Lung (tissue), 12 donors: ENCODE measurements around the gene C1QTNF6. TPM values are rescaled to one million over a fixed set of nuclear protein-coding genes. Genes with fewer than 3 reads are reported as not detected.
A peak's percentile ranks its signal among the peaks of the same experiment; 100 is the strongest.

Experiments used
- ATAC-seq: fragments of 200-7000 bp; cut with Tn5 transposase; one replicate; pipeline ENCODE4 v1.9.1; 2020; ENCODE audit warnings: moderate number of reproducible peaks; ENCODE audit not compliant: insufficient read depth, low FRiP score
- DNase-seq, 3 donors: peaks; one replicate each; pipeline ENCODE4 v3.0.0-alpha.2; 2013 to 2017
- H3K27ac ChIP-seq, 2 donors: one replicate each; pipeline ENCODE4 v1.5.1; 2013; ENCODE audit warnings: mild to moderate bottlenecking in 2 of 2, moderate library complexity in 2 of 2, control low read depth in 1 of 2, inconsistent platforms in 1 of 2, low read depth in 1 of 2, low read length in 1 of 2
- H3K27me3 ChIP-seq, 3 donors: one replicate each; pipeline ENCODE4 v1.5.1; 2013; ENCODE audit warnings: low read length in 2 of 3; ENCODE audit not compliant: control insufficient read depth in 3 of 3, insufficient read depth in 3 of 3
- H3K36me3 ChIP-seq, 4 donors: one replicate each; pipeline ENCODE4 v1.5.1; 2013; ENCODE audit warnings: low read length in 4 of 4, mild to moderate bottlenecking in 1 of 4, moderate library complexity in 1 of 4; ENCODE audit not compliant: control insufficient read depth in 4 of 4, insufficient read depth in 4 of 4
- H3K4me1 ChIP-seq, 5 donors: one replicate each; pipeline ENCODE4 v1.5.1; 2013; ENCODE audit warnings: low read length in 5 of 5, mild to moderate bottlenecking in 2 of 5, moderate library complexity in 1 of 5; ENCODE audit not compliant: control insufficient read depth in 5 of 5, insufficient read depth in 5 of 5
- H3K4me3 ChIP-seq: one replicate; pipeline ENCODE4 v1.5.1; 2013; ENCODE audit warnings: mild to moderate bottlenecking, control low read depth, moderate library complexity
- H3K9ac ChIP-seq, 2 donors: one replicate each; pipeline ENCODE4 v1.5.1; 2013; ENCODE audit warnings: low read length in 2 of 2, control low read depth in 1 of 2; ENCODE audit not compliant: insufficient read depth in 1 of 2
- H3K9me3 ChIP-seq, 4 donors: one replicate each; pipeline ENCODE4 v1.5.1; 2013; ENCODE audit warnings: low read length in 3 of 4, mild to moderate bottlenecking in 1 of 4, moderate library complexity in 1 of 4; ENCODE audit not compliant: control insufficient read depth in 4 of 4, insufficient read depth in 3 of 4
- WGBS, 2 donors: extraction: QIAGEN DNeasy Blood & Tissue Kit; methylation state at CpG; one replicate each; pipeline ENCODE4 v1.1.7; 2013; 5-methylcytosine and 5-hydroxymethylcytosine counted together
- polyA plus RNA-seq, 2 donors: library from polyadenylated mRNA; stranded (reverse); fragments of 200-250 nt; gene quantifications; one replicate each; pipeline ENCODE4 v1.2.1, GENCODE V29; 2013
- total RNA-seq, 2 donors: library from RNA; depleted of rRNA in 1 of 2; stranded (reverse); fragments of >200 nt in 1 of 2; gene quantifications; one replicate each; pipeline ENCODE4 v1.2.1, GENCODE V29; 2014 to 2021
- TF ChIP-seq, protein P1 (sequence below): IDR thresholded peaks from 2 replicates; pipeline ENCODE4 v1.5.1; 2012; ENCODE audit warnings: mild to moderate bottlenecking; ENCODE audit errors: control extremely low read depth, extremely low read depth
- donor health status: control.
- donor health status: control.
- donor health status: Bipolar disorder and iron deficiency.
- donor health status: healthy.
- donor health status: DM: yes; HTN: yes; CAD: no.

C1QTNF6 gene
- total and polyA plus RNA-seq, 4 donors = 3.8 to 14.0 (median 4.3) TPM

DNA sequence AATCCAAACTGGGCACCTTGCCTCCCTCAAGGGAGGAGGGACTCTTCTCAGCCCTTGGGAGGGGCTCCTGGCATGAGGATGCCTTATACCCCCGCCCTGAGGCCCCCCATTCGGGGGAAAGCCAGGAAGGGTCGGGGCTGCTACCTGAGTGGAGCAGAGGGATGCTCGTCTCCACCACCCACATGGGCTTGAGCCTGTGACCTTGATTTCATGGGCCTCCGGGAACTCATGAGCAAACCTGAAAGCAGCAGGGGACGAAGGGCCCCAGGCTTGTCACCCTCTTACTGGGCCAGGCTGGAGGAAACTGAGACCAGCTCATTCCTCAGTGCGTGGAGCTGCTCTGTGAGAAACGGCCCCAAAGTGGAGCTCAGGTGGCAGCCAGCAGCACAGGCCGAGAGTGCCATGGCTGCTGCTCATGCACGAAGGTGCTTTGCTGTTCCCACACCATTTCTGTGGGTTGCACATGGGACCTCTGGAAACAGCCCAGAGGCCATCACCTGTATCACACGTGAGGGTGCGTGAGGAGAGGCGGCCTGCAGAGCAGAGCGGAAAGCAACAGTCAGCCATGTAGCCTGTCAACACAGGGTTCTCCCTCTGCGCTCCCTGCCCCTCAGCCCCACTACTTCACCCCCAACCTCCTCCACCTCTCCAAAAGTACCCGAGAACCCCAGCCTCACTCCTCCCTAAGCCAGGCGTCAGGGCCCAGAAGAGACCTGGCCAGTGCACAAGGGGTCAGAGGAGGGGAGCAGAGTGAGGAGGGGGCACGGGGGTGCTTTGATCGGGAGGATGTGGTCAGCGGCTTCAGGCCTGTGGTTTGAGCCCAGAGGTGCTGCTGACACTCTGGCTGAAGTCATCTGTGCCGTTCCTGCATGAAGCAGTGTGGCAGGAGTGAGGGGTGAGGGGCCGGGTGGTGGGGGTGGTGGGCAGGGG lies 24.2 kb downstream of the C1QTNF6 start:
- DNase-seq = no peak
- ATAC-seq = no peak
- Histone ChIP-seq H3K9me3 (no peaks in the 10 kb centered on the region), H3K4me3 (no peak overlapping the region), H3K4me1 (peaks cover 0 to 6% (median 0%) of the 10 kb centered on the region in 5 donors), H3K27me3 (peaks cover 0 to 2% (median 0%) of the 10 kb centered on the region in 3 donors), H3K9ac (no peak overlapping the region), H3K27ac (no peak overlapping the region), H3K36me3 (no peaks in the 10 kb centered on the region)
- TF ChIP-seq, protein P1, sequence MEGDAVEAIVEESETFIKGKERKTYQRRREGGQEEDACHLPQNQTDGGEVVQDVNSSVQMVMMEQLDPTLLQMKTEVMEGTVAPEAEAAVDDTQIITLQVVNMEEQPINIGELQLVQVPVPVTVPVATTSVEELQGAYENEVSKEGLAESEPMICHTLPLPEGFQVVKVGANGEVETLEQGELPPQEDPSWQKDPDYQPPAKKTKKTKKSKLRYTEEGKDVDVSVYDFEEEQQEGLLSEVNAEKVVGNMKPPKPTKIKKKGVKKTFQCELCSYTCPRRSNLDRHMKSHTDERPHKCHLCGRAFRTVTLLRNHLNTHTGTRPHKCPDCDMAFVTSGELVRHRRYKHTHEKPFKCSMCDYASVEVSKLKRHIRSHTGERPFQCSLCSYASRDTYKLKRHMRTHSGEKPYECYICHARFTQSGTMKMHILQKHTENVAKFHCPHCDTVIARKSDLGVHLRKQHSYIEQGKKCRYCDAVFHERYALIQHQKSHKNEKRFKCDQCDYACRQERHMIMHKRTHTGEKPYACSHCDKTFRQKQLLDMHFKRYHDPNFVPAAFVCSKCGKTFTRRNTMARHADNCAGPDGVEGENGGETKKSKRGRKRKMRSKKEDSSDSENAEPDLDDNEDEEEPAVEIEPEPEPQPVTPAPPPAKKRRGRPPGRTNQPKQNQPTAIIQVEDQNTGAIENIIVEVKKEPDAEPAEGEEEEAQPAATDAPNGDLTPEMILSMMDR = no peak
- 80 to 81% methylated on average over 22 of the region's 22 CpGs for WGBS, 2 donors

DNA sequence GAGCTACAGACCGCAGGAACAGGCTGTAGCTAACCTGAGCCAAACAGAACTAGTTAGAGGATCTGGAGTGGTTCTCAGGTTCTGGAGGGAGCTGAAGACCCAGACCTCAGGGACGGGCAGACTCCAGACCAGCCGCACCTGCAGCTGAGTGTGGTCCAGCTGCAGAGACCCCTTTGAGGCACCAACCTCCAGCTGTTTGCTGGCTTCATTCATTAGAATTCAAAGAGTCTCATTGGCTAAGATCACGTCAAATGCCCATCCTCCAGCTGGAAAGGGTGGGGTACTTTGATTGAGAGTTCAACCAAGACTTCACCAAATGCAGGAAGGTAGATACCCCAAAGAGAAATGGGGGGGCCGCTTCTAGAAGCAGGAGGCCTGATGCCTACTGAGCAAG lies 25.0 kb downstream of the C1QTNF6 start:
- peaks cover 0 to 2% (median 0%) of the 10 kb centered on the region in 3 donors for H3K27me3 ChIP-seq
- ATAC-seq (no peak), DNase-seq (no peak)
- peaks cover 0 to 6% (median 0%) of the 10 kb centered on the region in 5 donors for H3K4me1 ChIP-seq
- TF ChIP-seq, protein P1 = no peak
- 87 to 95% methylated on average over 5 of the region's 5 CpGs for WGBS, 2 donors
- H3K27ac ChIP-seq = no peak overlapping the region
- no peaks in the 10 kb centered on the region for H3K36me3 ChIP-seq
- no peak overlapping the region for H3K9ac ChIP-seq
- H3K4me3 ChIP-seq = no peak overlapping the region
- no peaks in the 10 kb centered on the region for H3K9me3 ChIP-seq

DNA sequence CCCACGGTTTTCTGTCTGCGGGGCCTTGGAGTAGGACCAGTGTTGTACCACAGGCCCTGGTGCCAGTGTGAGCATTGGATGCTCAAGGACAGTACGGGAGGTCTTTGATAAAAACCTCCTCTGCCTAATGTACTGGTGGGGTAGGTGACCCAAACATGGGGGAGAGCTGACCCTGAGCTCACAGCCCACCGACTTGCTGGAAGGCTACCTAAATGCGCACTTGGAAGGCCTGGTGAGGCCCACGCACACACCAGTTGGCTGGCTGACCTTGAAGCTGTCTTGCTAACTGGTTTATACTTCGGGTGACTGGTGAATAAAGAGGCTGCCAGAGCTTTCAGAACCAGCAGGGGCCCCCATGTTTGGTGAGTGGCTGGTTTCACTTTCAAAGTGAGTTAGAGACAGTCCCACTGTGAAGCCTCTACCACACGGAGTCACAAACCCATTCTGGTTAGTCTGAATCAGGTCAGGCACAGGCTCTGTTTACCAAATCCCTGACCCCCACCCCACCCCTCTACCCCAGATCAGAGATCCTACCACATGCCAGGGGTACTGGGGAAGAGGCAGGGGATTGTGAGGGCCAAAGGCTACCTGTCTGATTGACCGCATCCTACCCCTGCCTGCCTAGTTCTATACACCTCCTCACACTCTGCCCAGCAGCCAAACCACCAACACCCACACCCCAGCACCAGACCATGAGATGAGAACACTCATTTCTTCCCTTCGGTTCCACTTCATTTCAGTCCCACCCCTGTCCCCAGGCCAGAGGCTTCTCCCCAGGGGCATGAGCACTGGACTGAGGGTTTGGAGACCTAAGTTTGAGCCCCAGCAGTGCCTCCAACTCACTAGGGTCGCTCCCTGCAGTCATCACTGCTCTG lies 25.6 kb downstream of the C1QTNF6 start:
- peaks cover 0 to 4% (median 0%) of the 10 kb centered on the region in 5 donors for H3K4me1 ChIP-seq
- ATAC-seq = no peak
- peak overlapping the region in 1 of 2 donors; percentile 38 for H3K27ac ChIP-seq
- peaks cover 0 to 2% (median 0%) of the 10 kb centered on the region in 3 donors for H3K27me3 ChIP-seq
- TF ChIP-seq, protein P1 = no peak
- no peaks in the 10 kb centered on the region for H3K36me3 ChIP-seq
- H3K9ac ChIP-seq = no peak overlapping the region
- 71 to 80% methylated on average over 11 of the region's 11 CpGs for WGBS, 2 donors
- H3K4me3 ChIP-seq = no peak overlapping the region
- no peak for DNase-seq
- no peaks in the 10 kb centered on the region for H3K9me3 ChIP-seq
